Measurements from ENCODE around the gene GPC1.

GPC1 gene

DNA sequence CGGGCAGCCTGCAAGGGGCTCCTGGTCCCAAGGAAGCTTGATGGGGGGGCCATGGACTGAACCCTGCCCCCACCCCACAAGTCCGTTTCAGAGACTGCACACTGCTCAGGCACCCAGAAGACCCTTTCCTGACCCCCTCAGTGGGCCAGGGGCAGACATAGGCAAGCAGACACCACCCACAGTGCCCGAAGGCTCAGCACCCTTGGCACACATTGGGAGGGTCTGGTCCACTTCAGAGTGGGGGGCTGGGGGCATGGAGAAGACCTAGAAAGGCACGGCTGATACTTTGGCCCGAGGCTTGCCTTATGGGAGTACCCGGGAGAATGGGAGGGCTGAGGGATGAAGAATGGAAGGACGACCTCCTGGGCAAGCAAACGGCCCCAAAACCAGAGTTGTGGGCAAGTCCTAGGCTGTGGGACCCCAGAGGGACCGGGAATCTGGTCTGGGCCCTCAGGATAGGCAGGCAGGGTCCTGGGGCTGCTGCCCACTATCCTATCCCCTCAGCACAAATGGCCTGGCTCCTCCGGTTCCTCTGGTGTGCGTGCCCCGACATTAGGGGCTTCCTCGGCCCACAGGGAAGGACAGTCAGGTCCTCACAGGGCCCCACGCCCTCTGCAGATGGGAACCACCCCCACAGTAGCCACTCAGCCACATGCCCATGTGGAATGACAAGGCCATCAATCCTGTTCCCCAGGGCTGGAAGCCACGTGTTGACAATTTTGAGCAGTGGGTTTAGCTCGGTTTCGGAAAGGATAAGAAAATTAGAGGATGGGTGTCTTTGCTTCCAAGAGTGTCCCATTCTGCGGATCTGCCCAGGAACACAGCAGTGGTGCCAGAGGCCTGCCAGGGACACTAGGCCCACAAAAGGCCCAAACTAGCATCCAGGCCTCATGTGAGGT is 15.0 kb upstream of the GPC1 start:
- Histone ChIP-seq H3K4me1 (ENCODE audit: control insufficient read depth, insufficient read depth, low read length) (no peaks in the 10 kb centered on the region), H3K36me3 (ENCODE audit: control insufficient read depth, insufficient read depth, low read length) (no peaks in the 10 kb centered on the region), H3K9me3 (ENCODE audit: control insufficient read depth, insufficient read depth, low read length) (peaks cover 3% of the 10 kb centered on the region), H3K27me3 (ENCODE audit: control insufficient read depth, insufficient read depth, low read length) (no peaks in the 10 kb centered on the region), H3K9ac (ENCODE audit: low read depth, low read length) (no peak overlapping the region), H3K4me3 (ENCODE audit: low read depth, low read length) (no peak overlapping the region)

- no peaks in the 10 kb centered on the region for H3K27me3 ChIP-seq (ENCODE audit: control insufficient read depth, insufficient read depth, low read length)
- peaks cover 3% of the 10 kb centered on the region for H3K9me3 ChIP-seq (ENCODE audit: control insufficient read depth, insufficient read depth, low read length)
- no peak overlapping the region for H3K4me3 ChIP-seq (ENCODE audit: low read depth, low read length)
- no peak overlapping the region for H3K9ac ChIP-seq (ENCODE audit: low read depth, low read length)
- H3K4me1 ChIP-seq (ENCODE audit: control insufficient read depth, insufficient read depth, low read length) = no peaks in the 10 kb centered on the region
- H3K36me3 ChIP-seq (ENCODE audit: control insufficient read depth, insufficient read depth, low read length) = no peaks in the 10 kb centered on the region
Measured at GRCh38 chr2:240421381-240421780, 14.1 kb upstream of the GPC1 start.

DNA sequence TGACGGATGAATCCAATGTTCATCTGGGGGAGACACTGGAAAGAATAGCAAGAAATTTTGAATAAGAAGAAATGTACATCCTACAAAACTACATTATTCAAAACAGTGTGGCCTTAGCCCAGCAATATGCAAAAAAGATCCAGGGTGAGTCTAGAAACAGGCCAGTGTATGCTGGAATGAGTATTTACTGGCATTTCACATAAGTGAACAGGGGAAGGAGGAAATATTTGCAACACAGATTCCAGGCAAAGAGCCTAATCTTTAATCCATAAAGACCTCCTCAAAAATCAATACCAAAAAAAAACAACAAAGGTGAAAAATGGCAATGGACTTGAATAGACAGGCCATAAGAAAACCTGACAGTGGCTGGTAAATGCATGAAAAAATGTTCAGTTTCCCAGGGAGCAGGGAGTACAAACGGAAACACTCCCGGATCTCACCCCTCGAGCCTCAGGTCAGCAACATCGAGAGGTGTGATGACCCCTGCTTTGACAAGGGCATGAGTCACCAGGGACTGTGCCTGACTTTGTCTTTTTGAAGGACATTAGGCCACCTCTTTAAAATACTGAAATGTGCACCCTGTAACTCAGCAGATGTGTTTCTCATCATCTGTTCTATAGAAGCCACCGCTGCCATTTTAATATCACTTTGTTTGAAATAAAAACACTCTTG is 12.7 kb upstream of the GPC1 start:
- Histone ChIP-seq H3K27me3 (ENCODE audit: control insufficient read depth, insufficient read depth, low read length) (no peaks in the 10 kb centered on the region), H3K36me3 (ENCODE audit: control insufficient read depth, insufficient read depth, low read length) (no peaks in the 10 kb centered on the region), H3K4me1 (ENCODE audit: control insufficient read depth, insufficient read depth, low read length) (no peaks in the 10 kb centered on the region), H3K4me3 (ENCODE audit: low read depth, low read length) (no peak overlapping the region), H3K9ac (ENCODE audit: low read depth, low read length) (no peak overlapping the region), H3K9me3 (ENCODE audit: control insufficient read depth, insufficient read depth, low read length) (peaks cover 3% of the 10 kb centered on the region)

- no peaks in the 10 kb centered on the region for H3K36me3 ChIP-seq (ENCODE audit: control insufficient read depth, insufficient read depth, low read length)
- H3K4me3 ChIP-seq (ENCODE audit: low read depth, low read length) = no peak overlapping the region
- no peaks in the 10 kb centered on the region for H3K4me1 ChIP-seq (ENCODE audit: control insufficient read depth, insufficient read depth, low read length)
- H3K27me3 ChIP-seq (ENCODE audit: control insufficient read depth, insufficient read depth, low read length) = no peaks in the 10 kb centered on the region
- H3K9me3 ChIP-seq (ENCODE audit: control insufficient read depth, insufficient read depth, low read length) = peaks cover 2% of the 10 kb centered on the region
- no peak overlapping the region for H3K9ac ChIP-seq (ENCODE audit: low read depth, low read length)
Measured at GRCh38 chr2:240423788-240424191, 11.7 kb upstream of the GPC1 start.

GRCh38 chr2:240424341-240425235 is 10.9 kb upstream of the GPC1 start:
- no peaks in the 10 kb centered on the region for H3K27me3 ChIP-seq (ENCODE audit: control insufficient read depth, insufficient read depth, low read length)
- no peak overlapping the region for H3K9ac ChIP-seq (ENCODE audit: low read depth, low read length)
- H3K4me1 ChIP-seq (ENCODE audit: control insufficient read depth, insufficient read depth, low read length) = no peaks in the 10 kb centered on the region
- H3K36me3 ChIP-seq (ENCODE audit: control insufficient read depth, insufficient read depth, low read length) = no peaks in the 10 kb centered on the region
- H3K9me3 ChIP-seq (ENCODE audit: control insufficient read depth, insufficient read depth, low read length) = no peaks in the 10 kb centered on the region
- H3K4me3 ChIP-seq (ENCODE audit: low read depth, low read length) = no peak overlapping the region

DNA sequence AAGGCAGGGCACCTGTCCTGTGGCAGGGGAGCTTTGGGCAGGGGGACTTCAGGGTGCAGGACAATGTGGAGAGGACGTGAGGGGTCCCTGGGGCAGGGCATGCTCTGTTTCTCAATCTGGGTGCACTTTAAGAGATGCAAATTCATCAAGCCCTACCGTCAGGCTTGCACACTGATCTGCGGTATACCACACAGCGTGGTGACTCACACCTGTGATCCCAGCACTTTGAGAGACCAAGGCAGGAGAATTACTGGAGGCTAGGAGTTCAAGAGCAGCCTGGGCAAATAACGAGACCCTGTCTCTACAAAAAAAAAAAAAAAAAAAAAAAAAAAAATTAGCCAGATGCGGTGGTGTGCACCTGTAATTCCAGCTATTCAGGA is 10.2 kb upstream of the GPC1 start:
- Histone ChIP-seq H3K36me3 (ENCODE audit: control insufficient read depth, insufficient read depth, low read length) (no peaks in the 10 kb centered on the region), H3K4me3 (ENCODE audit: low read depth, low read length) (no peak overlapping the region), H3K27me3 (ENCODE audit: control insufficient read depth, insufficient read depth, low read length) (no peaks in the 10 kb centered on the region), H3K4me1 (ENCODE audit: control insufficient read depth, insufficient read depth, low read length) (no peaks in the 10 kb centered on the region), H3K9me3 (ENCODE audit: control insufficient read depth, insufficient read depth, low read length) (no peaks in the 10 kb centered on the region), H3K9ac (ENCODE audit: low read depth, low read length) (no peak overlapping the region)

GRCh38 chr2:240425697-240426096 is 9.8 kb upstream of the GPC1 start:
- H3K9me3 ChIP-seq (ENCODE audit: control insufficient read depth, insufficient read depth, low read length) = no peaks in the 10 kb centered on the region

DNA sequence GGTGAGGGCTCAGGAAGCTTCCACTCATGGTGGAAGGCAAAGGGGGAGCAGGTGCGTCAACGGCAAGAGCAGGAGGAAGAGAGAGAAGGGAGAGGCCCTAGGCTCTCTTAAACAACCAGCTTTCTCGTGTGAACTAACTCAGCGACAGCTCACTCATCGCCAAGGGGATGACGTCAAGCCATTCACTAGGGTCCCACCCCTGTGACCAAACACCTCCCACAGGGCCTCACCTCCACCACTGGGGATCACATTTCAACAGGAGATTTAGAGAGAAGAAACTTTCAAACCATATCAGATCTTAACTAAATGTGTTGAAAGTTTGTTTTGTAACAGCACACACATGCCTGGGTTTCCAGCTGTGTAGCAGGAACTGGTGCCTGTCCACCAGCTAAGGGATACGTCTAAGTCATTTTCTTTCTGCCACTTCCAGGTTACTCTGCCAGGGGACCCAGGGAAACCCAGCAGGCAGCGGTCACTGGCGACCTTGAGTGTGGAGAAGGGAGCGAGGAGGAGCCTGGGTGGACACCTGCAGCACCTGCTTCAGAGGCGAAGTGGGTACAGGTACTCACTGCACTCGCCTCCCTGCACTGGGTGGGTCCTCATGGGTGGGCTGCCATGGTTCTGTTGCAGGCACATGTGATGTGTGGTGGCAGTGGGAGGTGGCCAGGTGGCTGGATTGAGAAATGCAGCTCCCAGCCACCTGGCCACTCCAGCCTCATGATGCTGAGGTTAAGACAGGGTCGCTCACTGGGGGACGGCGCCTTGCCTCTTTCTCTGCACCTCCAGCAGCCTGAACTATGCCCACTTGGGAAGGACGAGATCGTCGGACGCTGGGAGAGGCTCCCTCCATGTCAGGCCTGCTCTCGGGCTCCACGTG is 8.4 kb upstream of the GPC1 start:
- no peaks in the 10 kb centered on the region for H3K36me3 ChIP-seq (ENCODE audit: control insufficient read depth, insufficient read depth, low read length)
- H3K9ac ChIP-seq (ENCODE audit: low read depth, low read length) = no peak overlapping the region
- no peaks in the 10 kb centered on the region for H3K9me3 ChIP-seq (ENCODE audit: control insufficient read depth, insufficient read depth, low read length)
- H3K4me1 ChIP-seq (ENCODE audit: control insufficient read depth, insufficient read depth, low read length) = no peaks in the 10 kb centered on the region
- H3K4me3 ChIP-seq (ENCODE audit: low read depth, low read length) = no peak overlapping the region
- peaks cover 7% of the 10 kb centered on the region for H3K27me3 ChIP-seq (ENCODE audit: control insufficient read depth, insufficient read depth, low read length)

More at GRCh38 chr2:240425697-240426096, 9.8 kb upstream of the GPC1 start:
- H3K4me3 ChIP-seq (ENCODE audit: low read depth, low read length) = no peak overlapping the region
- H3K4me1 ChIP-seq (ENCODE audit: control insufficient read depth, insufficient read depth, low read length) = no peaks in the 10 kb centered on the region
- no peaks in the 10 kb centered on the region for H3K36me3 ChIP-seq (ENCODE audit: control insufficient read depth, insufficient read depth, low read length)
- no peak overlapping the region for H3K9ac ChIP-seq (ENCODE audit: low read depth, low read length)
- no peaks in the 10 kb centered on the region for H3K27me3 ChIP-seq (ENCODE audit: control insufficient read depth, insufficient read depth, low read length)

DNA sequence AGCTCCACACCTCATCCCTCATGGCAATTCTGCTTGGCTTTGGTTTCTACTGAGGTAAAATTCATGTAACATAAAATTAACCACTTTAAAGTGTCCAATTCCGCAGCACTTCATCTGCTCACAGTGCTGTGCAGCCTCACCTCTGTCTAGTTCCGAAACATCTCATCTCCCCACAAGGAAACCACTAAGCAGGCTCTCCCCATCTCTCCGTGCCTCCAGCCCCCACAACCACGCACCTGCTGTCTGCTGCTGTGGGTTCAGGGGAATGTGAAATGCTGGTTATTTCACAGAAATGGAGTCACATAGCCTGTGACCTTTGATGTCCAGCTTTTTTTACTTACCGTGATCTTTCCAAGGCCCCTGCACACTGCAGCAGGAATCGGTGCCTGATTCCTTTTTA is 7.7 kb upstream of the GPC1 start:
- Histone ChIP-seq H3K9me3 (ENCODE audit: control insufficient read depth, insufficient read depth, low read length) (no peaks in the 10 kb centered on the region), H3K4me3 (ENCODE audit: low read depth, low read length) (no peak overlapping the region), H3K27me3 (ENCODE audit: control insufficient read depth, insufficient read depth, low read length) (peaks cover 9% of the 10 kb centered on the region), H3K9ac (ENCODE audit: low read depth, low read length) (no peak overlapping the region), H3K4me1 (ENCODE audit: control insufficient read depth, insufficient read depth, low read length) (no peaks in the 10 kb centered on the region), H3K36me3 (ENCODE audit: control insufficient read depth, insufficient read depth, low read length) (no peaks in the 10 kb centered on the region)

GRCh38 chr2:240428245-240428644 is 7.2 kb upstream of the GPC1 start:
- no peaks in the 10 kb centered on the region for H3K36me3 ChIP-seq (ENCODE audit: control insufficient read depth, insufficient read depth, low read length)
- H3K4me1 ChIP-seq (ENCODE audit: control insufficient read depth, insufficient read depth, low read length) = no peaks in the 10 kb centered on the region

More at GRCh38 chr2:240428245-240428644, 7.2 kb upstream of the GPC1 start:
- Histone ChIP-seq H3K27me3 (ENCODE audit: control insufficient read depth, insufficient read depth, low read length) (peaks cover 10% of the 10 kb centered on the region), H3K9ac (ENCODE audit: low read depth, low read length) (no peak overlapping the region), H3K9me3 (ENCODE audit: control insufficient read depth, insufficient read depth, low read length) (no peaks in the 10 kb centered on the region), H3K4me3 (ENCODE audit: low read depth, low read length) (no peak overlapping the region)
